Body of pancreas (tissue), 4 donors: ENCODE results near the gene CRNKL1.

ENCODE experiments used
- CTCF ChIP-seq, 7 experiments: fragments of 450-650 bp in 4 of 7; fragments of 200-600 bp in 3 of 7; sonication (generic) in 3 of 7; IDR thresholded peaks; one replicate each; pipeline ENCODE4 v1.5.1; 2016 to 2019; ENCODE audit warnings: antibody characterized with exemption in 7 of 7
- POLR2A ChIP-seq, 3 donors: fragments of 450-650 bp; IDR thresholded peaks; one replicate each; pipeline ENCODE4 v1.6.1; 2016; ENCODE audit warnings: antibody characterized with exemption in 3 of 3, mild to moderate bottlenecking in 2 of 3

GRCh38 chr20:20024942-20025341 lies 27.3 kb downstream of the CRNKL1 start:
- TF ChIP-seq CTCF (IDR thresholded peaks at IDR 0.05) (no peak), POLR2A (IDR thresholded peaks at IDR 0.05) (no peak)
